ELF-1 (cell line): ENCODE measurements around the gene ZNF664.

Experiments
- DNase-seq: peaks from one replicate; pipeline ENCODE4 v3.0.0-alpha.2; 2016; ENCODE audit warnings: low read depth, low spot score

Gene ZNF664

DNA sequence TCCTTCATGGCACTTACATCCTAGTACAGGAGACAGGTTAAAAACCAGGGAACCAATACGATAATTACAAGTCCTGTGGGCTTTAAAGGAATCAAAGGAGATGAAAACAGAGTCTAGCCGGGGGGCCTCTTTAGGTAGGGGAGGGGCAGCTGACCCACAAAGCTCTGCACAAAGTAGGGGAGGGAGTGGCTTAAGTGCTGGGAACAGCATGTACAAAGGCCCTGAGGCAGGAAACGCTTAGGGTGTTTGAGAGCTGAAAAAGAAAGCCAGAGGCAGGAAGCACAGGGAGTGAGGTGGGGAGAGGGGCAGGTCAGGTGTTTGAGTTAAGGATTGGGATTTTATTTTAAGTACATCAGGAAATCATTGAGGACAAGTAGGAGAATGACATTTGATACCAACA, 37.7 kb downstream of the ZNF664 start:
- peak; percentile 93 for DNase-seq

- no peak for DNase-seq
Observed at GRCh38 chr12:124011435-124012115, 38.6 kb downstream of the ZNF664 start.

GRCh38 chr12:124013073-124013472, 40.1 kb downstream of the ZNF664 start:
- no peak for DNase-seq

- DNase-seq = no peak
Observed at GRCh38 chr12:124015494-124016461, 42.8 kb downstream of the ZNF664 start.

- no peak for DNase-seq
Observed at GRCh38 chr12:124017064-124017463, 44.0 kb downstream of the ZNF664 start.

DNA sequence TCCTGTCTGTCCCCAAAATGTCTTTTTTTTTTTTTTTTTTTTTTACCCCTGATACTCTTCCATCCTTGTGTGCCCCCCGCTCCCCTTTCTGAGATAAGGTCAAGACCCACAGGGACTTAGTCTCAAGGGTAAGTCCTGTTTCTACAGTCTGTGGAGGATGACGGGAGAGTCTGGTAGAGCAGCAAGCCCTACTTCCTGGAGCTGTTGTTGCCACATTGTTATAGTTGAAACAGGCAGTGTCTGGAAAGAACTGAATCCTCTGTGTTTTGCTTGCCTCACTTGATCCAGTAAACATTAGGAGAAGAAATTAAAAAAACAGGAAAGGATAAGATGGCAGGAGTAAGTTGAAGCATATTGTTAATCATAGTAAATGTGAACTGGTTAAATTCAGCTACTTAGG, 45.5 kb downstream of the ZNF664 start:
- no peak for DNase-seq

DNA sequence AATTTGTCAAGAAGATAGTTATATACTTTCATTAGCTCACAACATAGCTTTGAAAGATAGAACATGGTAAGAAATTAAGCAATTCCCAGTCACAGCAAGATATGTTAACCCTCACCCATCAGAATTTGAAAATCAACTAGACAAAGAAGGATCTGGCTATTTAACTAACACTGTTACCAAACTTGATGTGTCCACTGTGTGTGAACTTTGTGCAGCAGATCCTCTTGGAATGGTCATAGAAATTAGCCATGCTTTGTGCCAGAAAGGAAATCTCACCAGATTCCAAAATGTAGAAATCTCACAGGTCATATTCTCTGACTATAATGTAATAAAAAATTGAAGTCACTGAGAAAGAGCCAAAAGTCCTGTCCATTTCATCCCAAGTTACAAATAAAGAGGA, 46.1 kb downstream of the ZNF664 start:
- no peak for DNase-seq

DNA sequence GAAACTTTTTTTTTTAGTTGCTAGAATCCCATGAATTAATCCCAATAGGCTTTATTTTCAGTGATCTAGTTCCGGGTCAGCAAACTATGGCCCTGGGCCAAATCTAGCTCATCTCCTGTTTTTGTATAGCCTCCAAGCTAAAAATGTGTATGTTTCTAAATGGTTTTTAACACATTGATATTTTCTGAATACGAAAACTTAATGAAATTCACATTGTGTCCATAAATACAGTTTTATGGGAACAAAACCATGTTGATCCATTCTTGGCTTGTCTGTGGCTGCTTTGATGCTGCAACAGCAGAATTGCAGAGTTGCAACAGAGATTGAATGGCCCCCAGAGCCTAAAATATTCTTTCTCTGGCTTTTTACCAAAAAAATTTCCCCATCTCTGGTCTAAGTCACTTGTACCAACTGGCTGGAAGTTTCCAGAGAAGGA, 47.5 kb downstream of the ZNF664 start:
- DNase-seq = no peak

DNA sequence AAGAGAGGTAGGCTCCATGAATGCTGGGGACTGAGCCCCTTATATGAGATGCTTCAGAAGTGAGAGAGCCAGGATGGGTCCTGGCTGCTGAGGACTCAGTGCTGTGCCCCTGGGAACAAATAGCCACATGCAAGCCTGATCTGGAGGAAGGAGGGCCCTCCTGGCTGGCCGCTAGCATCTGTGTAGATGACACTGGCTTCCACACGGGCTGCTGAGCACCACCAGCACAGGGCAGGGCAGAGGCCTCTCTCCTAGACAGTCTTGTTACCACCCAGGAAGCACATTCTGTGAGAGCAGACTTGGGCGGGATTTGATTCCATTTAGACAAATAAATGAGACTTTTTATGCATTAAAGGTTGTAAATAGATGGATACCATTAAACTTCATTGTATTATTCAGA, 48.0 kb downstream of the ZNF664 start:
- DNase-seq = no peak

GRCh38 chr12:124022161-124022560, 49.1 kb downstream of the ZNF664 start:
- no peak for DNase-seq

DNA sequence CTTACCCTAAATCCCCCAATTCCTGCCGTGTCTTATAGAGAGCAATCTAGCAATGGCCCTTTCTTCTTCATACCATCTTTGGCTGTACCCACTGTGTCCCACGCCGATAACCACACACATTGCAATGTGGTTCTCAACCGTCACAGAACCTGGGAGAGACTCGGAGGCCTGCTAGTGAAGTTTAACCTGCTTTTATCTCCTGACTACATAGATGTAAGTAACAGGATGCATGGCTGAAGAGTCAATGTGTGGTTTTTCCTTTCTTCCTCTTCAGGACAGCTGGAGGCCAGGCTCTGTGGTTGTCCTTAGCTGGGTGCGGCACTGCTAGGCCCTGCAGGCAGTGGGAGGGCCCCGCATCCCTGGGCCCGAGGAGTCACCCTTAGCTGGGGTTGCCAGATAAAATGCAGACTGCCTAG, 51.3 kb downstream of the ZNF664 start:
- no peak for DNase-seq

- DNase-seq = no peak
Observed at GRCh38 chr12:124024776-124025175, 51.8 kb downstream of the ZNF664 start.

- no peak for DNase-seq
Observed at GRCh38 chr12:124025661-124026060, 52.6 kb downstream of the ZNF664 start.

DNA sequence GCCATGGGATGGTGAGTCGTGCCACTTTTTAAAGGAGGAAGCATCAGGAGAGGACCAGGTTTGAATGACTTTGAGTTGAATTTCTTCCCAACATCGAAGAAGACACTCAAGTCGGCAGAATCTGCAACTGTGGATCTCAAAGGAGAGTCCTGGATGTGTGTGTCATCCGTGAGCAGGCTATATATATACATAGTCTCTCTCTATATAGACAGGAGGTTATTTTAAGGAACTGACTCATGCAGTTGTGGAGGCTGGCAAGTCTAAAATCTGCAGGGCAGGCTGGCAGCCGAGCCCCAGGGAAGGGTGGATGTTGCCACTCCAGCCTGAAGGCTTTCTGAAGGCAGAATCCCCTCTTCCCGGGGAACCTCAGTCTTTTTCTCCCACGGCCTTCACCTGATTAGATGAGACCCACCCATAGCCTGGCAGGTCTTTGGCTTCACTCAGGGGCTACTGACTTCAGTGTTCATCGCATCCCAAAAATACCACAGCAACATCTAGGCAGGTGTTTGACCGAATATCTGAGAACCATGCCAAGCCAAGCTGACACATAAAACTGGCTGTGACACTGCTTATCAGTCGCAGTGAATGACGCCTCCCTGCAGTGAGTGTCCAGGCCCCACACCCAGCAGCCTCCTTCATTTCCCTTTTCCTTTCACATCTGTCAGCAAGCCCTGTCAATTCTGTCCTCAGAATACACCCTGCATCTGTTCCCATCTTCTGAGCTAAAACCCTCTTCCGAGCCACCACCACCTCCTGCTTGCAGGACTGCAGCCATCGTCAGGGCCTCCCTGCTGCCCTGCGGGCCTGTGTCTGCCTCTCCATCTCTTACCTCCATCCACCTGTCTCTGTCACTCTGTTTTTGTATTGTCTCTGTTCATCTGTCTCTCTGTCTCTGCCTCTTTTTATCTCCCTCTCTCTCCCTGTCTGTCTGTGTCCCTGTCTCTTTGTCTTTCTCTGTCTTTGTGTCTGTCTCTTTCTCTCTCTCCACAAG, 54.0 kb downstream of the ZNF664 start:
- DNase-seq = no peak

DNA sequence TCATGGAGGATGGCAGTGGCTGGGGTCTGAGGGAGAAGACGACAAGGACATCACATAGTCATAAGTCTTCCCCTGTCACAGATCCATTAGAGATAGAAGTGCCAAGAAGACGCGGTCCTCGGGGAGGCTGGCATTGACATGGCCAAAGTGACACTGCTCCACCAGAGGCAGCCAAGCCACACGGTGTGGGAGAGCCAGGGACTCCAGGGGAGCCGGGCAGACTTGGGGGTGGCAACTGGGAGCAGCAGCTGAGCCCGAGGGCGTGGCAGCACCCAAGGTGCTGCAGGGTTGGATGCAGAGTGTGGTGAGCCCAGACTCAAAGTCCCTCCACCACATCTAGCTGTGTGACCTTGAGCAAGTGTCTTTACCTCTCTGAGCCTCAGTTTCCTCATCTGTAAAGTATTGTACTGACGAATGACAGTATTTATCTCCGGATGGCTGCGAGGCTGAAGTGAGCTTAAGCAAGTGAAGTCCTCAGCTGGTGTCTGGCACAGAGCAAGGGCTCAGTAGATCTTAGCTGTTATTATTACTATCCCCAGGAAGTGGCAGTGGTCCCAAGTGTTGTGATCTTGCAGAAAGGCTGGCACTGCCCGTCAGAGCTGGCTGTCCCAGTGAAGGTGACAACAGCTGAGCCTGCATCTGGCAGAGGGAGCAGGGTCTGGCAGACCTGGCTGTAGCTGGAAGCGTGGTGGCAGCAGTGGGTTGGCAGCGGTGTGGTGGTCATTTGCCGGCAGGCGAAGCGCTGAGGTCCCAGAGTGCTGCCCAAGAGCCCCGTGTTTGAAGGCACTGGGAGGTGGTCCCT, 54.9 kb downstream of the ZNF664 start:
- DNase-seq = no peak

GRCh38 chr12:124028555-124028925, 55.5 kb downstream of the ZNF664 start:
- no peak for DNase-seq

DNA sequence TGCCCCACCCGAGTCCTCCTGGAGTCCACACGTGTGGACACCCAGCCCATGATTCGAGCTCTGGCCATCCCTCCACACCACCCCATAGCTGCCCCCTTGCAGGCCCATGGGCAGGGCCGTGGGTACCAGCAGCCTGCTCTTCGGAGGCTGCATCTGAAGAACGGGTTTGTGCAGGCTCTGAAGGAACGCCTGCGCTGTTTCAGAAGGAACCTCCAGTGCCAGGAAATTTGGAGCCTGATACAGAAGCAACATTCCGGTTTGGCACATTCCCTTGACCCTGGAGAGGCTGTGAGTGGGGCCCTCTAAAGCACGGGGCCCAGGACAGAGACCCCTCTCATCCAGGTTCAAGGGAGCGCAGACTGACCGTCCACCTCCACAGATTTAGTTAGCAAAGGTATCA, 57.0 kb downstream of the ZNF664 start:
- DNase-seq = no peak

DNA sequence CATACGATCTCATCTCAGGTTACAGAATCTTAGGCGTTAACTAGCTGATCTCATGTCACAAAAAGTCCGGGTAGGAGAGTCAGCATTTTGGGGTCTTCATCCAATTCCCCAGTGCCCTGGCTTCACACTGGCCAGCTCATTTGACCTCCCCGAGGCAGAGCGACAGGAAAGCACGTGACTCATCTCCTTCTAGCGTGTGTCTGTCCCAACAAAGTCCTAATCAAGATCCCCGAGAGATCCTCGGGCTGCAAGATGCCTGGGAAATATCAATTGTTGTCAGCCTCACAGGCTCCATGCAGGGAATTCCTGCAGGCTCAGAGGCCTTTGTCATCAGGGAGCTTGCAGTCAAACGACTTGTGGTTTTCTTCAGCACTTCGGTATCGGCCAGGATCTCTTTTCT, 57.5 kb downstream of the ZNF664 start:
- DNase-seq = peak; percentile 94

DNA sequence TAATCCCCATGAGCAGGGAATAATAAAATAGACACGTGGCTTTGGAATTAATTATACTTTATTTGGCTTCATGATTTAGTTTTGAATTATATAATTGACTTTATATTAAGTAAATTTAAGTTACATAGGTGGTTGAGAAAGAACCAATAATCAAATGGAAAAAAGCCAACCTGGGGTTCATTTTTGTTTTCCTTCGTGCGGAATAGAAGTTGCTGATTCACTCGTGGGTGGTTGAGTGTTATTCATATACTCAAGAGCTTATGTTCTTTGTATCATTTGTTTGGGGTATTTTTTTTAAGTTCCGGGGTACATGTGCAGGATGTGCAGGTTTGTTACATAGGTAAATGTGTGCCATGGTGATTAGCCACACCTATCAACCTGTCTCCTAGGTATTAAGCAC, 58.0 kb downstream of the ZNF664 start:
- no peak for DNase-seq

- peak; percentile 81 for DNase-seq
Observed at GRCh38 chr12:124032265-124032886, 59.4 kb downstream of the ZNF664 start.
